Astrocyte of the spinal cord (primary cell): ENCODE data around the gene LRRC47.
A peak's percentile ranks its signal among the peaks of the same experiment; 100 is the strongest.
"Not testable (repeated sequence)": the region's sequence is repeated elsewhere in the genome, so short reads cannot be mapped to it uniquely, and the experiment has no call there.

Experiments used
- DNase-seq: peaks from one replicate; pipeline ENCODE4 v3.0.0; 2011; ENCODE audit warnings: low read depth, low spot score
- H3K4me3 ChIP-seq: 2 replicates; pipeline ENCODE4 v1.5.1; 2011; ENCODE audit warnings: low read depth, mild to moderate bottlenecking, low read length, moderate library complexity
- in situ Hi-C: cut with HindIII; loops from 2 replicates; pipeline ENCODE4 v1.10.0; 2017; ENCODE audit warnings: low sequenced_read_pairs
- TF ChIP-seq, protein P1 (sequence below): IDR thresholded peaks from 2 replicates; pipeline ENCODE4 v1.5.1; 2012; ENCODE audit warnings: low read depth, mild to moderate bottlenecking, low read length, inconsistent platforms

The LRRC47 gene

GRCh38 chr1:3750741-3751140 is 45.6 kb downstream of the LRRC47 start:
- H3K4me3 ChIP-seq = no peak overlapping the region
- TF ChIP-seq, protein P1, sequence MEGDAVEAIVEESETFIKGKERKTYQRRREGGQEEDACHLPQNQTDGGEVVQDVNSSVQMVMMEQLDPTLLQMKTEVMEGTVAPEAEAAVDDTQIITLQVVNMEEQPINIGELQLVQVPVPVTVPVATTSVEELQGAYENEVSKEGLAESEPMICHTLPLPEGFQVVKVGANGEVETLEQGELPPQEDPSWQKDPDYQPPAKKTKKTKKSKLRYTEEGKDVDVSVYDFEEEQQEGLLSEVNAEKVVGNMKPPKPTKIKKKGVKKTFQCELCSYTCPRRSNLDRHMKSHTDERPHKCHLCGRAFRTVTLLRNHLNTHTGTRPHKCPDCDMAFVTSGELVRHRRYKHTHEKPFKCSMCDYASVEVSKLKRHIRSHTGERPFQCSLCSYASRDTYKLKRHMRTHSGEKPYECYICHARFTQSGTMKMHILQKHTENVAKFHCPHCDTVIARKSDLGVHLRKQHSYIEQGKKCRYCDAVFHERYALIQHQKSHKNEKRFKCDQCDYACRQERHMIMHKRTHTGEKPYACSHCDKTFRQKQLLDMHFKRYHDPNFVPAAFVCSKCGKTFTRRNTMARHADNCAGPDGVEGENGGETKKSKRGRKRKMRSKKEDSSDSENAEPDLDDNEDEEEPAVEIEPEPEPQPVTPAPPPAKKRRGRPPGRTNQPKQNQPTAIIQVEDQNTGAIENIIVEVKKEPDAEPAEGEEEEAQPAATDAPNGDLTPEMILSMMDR = no peak
- no peak for DNase-seq
- in situ Hi-C loops = no loop called here

DNA sequence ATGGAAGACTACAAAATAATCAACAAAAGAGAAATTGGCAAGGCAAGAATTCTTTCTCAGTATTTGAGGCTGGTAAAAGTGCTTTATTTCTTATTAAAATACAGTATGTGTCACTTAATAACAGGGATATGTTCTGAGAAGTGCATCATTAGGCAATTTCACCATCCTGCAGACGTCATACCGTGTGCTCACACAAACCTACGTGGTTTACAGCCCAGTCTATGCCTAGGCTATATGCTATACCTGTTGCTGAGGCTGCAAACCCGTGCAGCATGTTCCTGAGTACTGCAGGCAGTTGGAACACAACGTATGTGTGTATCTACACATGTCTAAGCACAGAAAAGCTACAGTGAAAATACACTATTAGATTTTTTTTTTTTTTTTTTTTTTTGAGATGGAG is 46.8 kb downstream of the LRRC47 start:
- no peak for DNase-seq
- TF ChIP-seq, protein P1 = no peak
- H3K4me3 ChIP-seq = no peak overlapping the region
- in situ Hi-C loops = no loop called here

- H3K4me3 ChIP-seq, DNase-seq, in situ Hi-C loops: not testable (repeated sequence)
Measured at GRCh38 chr1:3748316-3748900, 47.9 kb downstream of the LRRC47 start.

- peak overlapping the region; percentile 60 for H3K4me3 ChIP-seq
- in situ Hi-C loops = no loop called here
- TF ChIP-seq, protein P1 = no peak
- no peak for DNase-seq
Measured at GRCh38 chr1:3747903-3748302, 48.4 kb downstream of the LRRC47 start.

- in situ Hi-C loops = no loop called here
- DNase-seq = no peak
- peak overlapping the region; percentile 60 for H3K4me3 ChIP-seq
- TF ChIP-seq, protein P1 = no peak
Measured at GRCh38 chr1:3747522-3747848, 48.8 kb downstream of the LRRC47 start.

DNA sequence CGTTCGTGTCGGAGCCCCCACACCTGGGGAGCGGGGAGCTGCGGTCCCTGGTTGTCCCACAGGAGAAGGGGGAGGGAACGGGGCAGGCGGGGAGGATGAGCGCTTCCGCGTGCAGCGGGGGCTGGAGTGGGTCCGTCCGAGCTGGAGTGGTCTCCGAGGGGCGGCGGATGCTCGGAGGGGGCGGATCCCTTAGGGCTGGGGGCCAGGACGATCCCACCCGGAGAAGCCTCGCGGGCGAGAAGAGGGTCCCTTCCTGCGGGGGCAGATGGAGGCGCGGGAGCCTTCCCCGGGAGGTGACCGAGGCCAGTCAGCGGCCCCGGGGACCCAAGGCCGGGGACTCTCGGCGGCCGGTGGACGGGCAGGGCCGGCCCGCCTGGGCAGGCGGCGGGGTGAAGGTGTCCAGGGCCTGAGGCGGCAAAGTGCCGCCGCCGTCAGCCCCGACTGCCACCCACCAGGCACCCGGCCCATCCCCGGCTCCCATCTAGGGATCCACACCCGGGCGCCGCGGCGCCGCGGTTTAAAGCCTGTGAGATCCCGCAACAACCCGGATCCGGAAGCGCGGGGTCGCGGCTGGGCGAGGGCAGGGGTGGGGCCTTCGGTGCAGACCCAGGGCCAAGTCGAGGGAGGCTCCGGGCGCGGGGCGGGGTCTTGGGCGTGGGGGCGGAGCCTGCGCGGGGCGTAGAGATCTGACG is 49.3 kb downstream of the LRRC47 start:
- in situ Hi-C loops = no loop called here
- H3K4me3 ChIP-seq = peak overlapping the region; percentile 60
- DNase-seq = peak; percentile 75
- TF ChIP-seq, protein P1 = no peak

DNA sequence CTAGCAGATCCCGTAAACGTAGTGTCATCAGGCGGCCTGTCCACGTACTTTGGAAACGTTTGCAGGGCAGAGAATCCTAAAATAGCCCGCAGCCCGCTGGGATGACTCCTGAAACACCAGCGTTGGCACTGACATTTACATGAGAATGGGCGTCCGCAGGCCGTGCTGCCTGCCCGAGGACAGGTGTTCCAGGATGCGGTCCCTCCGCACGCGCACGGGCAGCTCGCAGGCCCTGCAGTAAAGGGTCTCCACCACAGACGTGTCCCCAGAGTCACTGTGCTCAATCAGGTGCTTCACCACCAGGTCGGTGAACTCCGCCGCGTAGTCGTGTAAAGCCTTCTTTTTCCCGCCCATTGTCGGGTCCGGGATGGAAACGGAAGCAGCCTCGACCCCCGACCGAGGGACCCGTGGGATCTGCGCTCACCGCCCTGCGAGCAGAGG is 49.9 kb downstream of the LRRC47 start:
- in situ Hi-C loops = no loop called here
- TF ChIP-seq, protein P1 = no peak

More for the DNA sequence above, 49.9 kb downstream of the LRRC47 start:
- peak overlapping the region; percentile 60 for H3K4me3 ChIP-seq
- DNase-seq = no peak
